M059J (cell line): ENCODE data around the gene IRX5. TPM values are rescaled to one million over a fixed set of nuclear protein-coding genes. Genes with fewer than 3 reads are reported as not detected.

ENCODE experiments used
- DNase-seq: peaks from one replicate; pipeline ENCODE4 v3.0.0-alpha.2; 2012; ENCODE audit warnings: low read depth
- total RNA-seq: library from RNA; depleted of rRNA; stranded (reverse); fragments of >200 nt; shearing (Covaris generic); gene quantifications from 2 replicates; pipeline ENCODE4 v1.2.3, GENCODE V29; 2014

The IRX5 gene
- total RNA-seq, 1 experiment from 2014 or later: 3.9 TPM

GRCh38 chr16:54952195-54952594 is 21.5 kb downstream of the IRX5 start:
- no peak for DNase-seq

GRCh38 chr16:54953461-54953860 is 22.8 kb downstream of the IRX5 start:
- no peak for DNase-seq

- no peak for DNase-seq
These were observed 23.6 kb downstream of the IRX5 start for GRCh38 chr16:54954220-54954619.

- no peak for DNase-seq
These were observed 25.1 kb downstream of the IRX5 start for GRCh38 chr16:54955757-54956156.

- peak; percentile 33 for DNase-seq
These were observed 26.9 kb downstream of the IRX5 start for GRCh38 chr16:54957403-54958166.

- DNase-seq: no peak
These were observed 31.4 kb downstream of the IRX5 start for GRCh38 chr16:54962045-54962444.

GRCh38 chr16:54964239-54964638 is 33.6 kb downstream of the IRX5 start:
- no peak for DNase-seq

- no peak for DNase-seq
These were observed 34.8 kb downstream of the IRX5 start for GRCh38 chr16:54965464-54965863.

- DNase-seq: no peak
These were observed 37.3 kb downstream of the IRX5 start for GRCh38 chr16:54968011-54968410.

GRCh38 chr16:54968784-54969183 is 38.1 kb downstream of the IRX5 start:
- DNase-seq: no peak

- no peak for DNase-seq
These were observed 39.4 kb downstream of the IRX5 start for GRCh38 chr16:54970016-54970415.

- DNase-seq: no peak
These were observed 43.7 kb downstream of the IRX5 start for GRCh38 chr16:54974367-54974766.

- DNase-seq: no peak
These were observed 46.1 kb downstream of the IRX5 start for GRCh38 chr16:54976651-54977200.

GRCh38 chr16:54977211-54977610 is 46.5 kb downstream of the IRX5 start:
- no peak for DNase-seq

- DNase-seq: no peak
These were observed 50.2 kb downstream of the IRX5 start for GRCh38 chr16:54980821-54981220.
